HepG2 (cell line): ENCODE data around the gene TSHZ2.

Experiments
- CTCF ChIP-seq: sonication (generic); formaldehyde crosslinking; IDR thresholded peaks from 2 replicates; pipeline ENCODE4 v1.5.0; 2020; ENCODE audit warnings: mild to moderate bottlenecking, missing genetic modification reagents, moderate library complexity
- E2F2 ChIP-seq: sonication (generic); formaldehyde crosslinking; IDR thresholded peaks from 2 replicates; pipeline ENCODE4 v1.4.0; 2020; ENCODE audit warnings: missing genetic modification reagents, borderline replicate concordance
- LCORL ChIP-seq, 2 experiments: fragments of 450-650 bp in 1 of 2; sonication (generic) in 1 of 2; formaldehyde crosslinking in 1 of 2; IDR thresholded peaks; 2 replicates each; pipeline versions ENCODE4 v1.5.0 to v1.6.1; 2017 to 2020; ENCODE audit warnings: antibody characterized with exemption in 1 of 2, missing genetic modification reagents in 1 of 2
- NFKB2 ChIP-seq: sonication (generic); formaldehyde crosslinking; IDR thresholded peaks from 2 replicates; pipeline ENCODE4 v1.4.0; 2020; ENCODE audit warnings: missing genetic modification reagents, borderline replicate concordance
- RFX5 ChIP-seq: IDR thresholded peaks from 2 replicates; pipeline ENCODE4 v1.6.1; 2011; ENCODE audit warnings: low read depth, low read length, improper control_type of control experiment
- ZNF274 ChIP-seq: sonication (generic); formaldehyde crosslinking; IDR thresholded peaks from 2 replicates; pipeline ENCODE4 v1.5.1; 2020; ENCODE audit warnings: mild to moderate bottlenecking, missing genetic modification reagents
- ZNF280D ChIP-seq: sonication (generic); formaldehyde crosslinking; IDR thresholded peaks from 2 replicates; pipeline ENCODE4 v1.5.1; 2020; ENCODE audit warnings: mild to moderate bottlenecking, missing genetic modification reagents
- ZNF281 ChIP-seq: sonication (generic); formaldehyde crosslinking; IDR thresholded peaks from 2 replicates; pipeline ENCODE4 v1.4.0; 2020; ENCODE audit warnings: missing genetic modification reagents, borderline replicate concordance
- ZNF441 ChIP-seq: sonication (generic); formaldehyde crosslinking; IDR thresholded peaks from 2 replicates; pipeline ENCODE4 v1.7.0; 2021; ENCODE audit warnings: missing genetic modification reagents, borderline replicate concordance

GRCh38 chr20:53379014-53379832 is 407.1 kb downstream of the TSHZ2 start:
- no peak for TF ChIP-seq ZNF281 (CRISPR knock-in tag)
- no peak for TF ChIP-seq ZNF274 (CRISPR knock-in tag)
- no peak for TF ChIP-seq RFX5
- TF ChIP-seq ZNF441 (CRISPR knock-in tag) = no peak
- no peak for TF ChIP-seq CTCF (CRISPR knock-in tag)
- no peak for TF ChIP-seq NFKB2 (CRISPR knock-in tag)
- TF ChIP-seq ZNF280D = no peak
- TF ChIP-seq E2F2 (CRISPR knock-in tag) = no peak
- no peak for TF ChIP-seq LCORL (IDR thresholded peaks at IDR 0.05)
- TF ChIP-seq LCORL (CRISPR knock-in tag; IDR thresholded peaks at IDR 0.05) = no peak
